K562 (cell line): Measurements from ENCODE around the gene CCDC15.

ENCODE experiments used
- CREM ChIP-seq: IDR thresholded peaks from 2 replicates; pipeline ENCODE4 v1.6.1; 2014; ENCODE audit warnings: antibody characterized with exemption, low read depth
- MAZ ChIP-seq, 2 experiments: fragments of 450-650 bp in 1 of 2; sonication (generic) in 1 of 2; formaldehyde crosslinking; IDR thresholded peaks in 1 of 2; conservative IDR thresholded peaks in 1 of 2; 2 replicates each; pipeline versions ENCODE4 v1.4.0 to v1.5.0; 2020; ENCODE audit warnings: mild to moderate bottlenecking in 1 of 2, missing genetic modification reagents in 1 of 2
- MED1 ChIP-seq: sonication (generic); formaldehyde crosslinking; IDR thresholded peaks from 2 replicates; pipeline ENCODE4 v1.8.1; 2023; ENCODE audit warnings: missing genetic modification reagents, borderline replicate concordance
- TBL1XR1 ChIP-seq, 2 experiments: IDR thresholded peaks; 2 replicates each; pipeline ENCODE4 v1.6.1; 2012; ENCODE audit warnings: improper control_type of control experiment in 2 of 2, low read length in 2 of 2, mild to moderate bottlenecking in 1 of 2

DNA sequence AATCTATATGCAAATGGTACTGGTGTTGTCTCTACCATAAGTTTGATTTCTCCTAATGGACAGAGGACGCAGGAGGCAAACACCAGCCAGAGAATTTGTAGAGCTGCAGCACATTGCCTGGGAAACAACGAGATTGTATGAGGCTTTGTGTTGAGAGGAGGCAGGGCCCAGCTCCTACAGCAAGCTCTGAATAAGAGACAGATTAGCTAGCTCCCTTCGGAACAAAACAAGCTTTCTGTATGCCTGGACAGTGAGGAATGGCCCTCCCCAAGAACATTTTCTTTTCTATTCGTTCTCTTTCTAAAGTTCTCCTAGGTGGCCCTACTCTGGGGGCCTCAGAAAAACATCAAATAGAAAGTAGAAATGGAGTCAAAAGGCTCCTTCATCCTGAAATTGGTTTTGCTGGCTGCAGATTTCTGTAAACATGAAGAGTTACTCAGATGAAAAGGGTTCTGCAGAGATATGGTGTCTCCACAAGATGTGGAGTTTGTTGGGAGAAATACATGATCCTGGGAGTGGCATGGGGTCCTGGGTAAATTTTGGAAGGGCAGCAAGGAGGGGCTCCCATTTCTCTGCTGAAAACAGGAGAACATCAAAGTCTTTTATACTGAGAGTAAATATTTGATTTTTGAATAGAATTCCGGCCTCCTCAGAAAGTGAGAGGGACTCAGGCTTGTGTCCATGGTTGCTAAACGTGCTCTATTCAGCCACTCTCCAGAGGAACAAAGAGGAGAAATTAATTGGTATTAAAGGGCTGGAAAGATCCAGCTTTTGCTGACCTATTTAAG lies 11.3 kb upstream of the CCDC15 start:
- no peak for TF ChIP-seq TBL1XR1 (IDR thresholded peaks at IDR 0.05; ENCODE audit: low read length in 2 of 2)
- TF ChIP-seq MAZ (CRISPR knock-in tag; conservative IDR thresholded peaks at IDR 0.05 in 1 of 2, IDR thresholded peaks at IDR 0.05 in 1 of 2), result no peak
- TF ChIP-seq CREM, result no peak
- no peak for TF ChIP-seq MED1 (CRISPR knock-in tag)
